Panc1 (cell line): ENCODE results near the gene KRT35.

Source experiments
- CTCF ChIP-seq: fragments of 450-650 bp; IDR thresholded peaks from 2 replicates; pipeline ENCODE4 v1.5.1; 2017; ENCODE audit warnings: mild to moderate bottlenecking
- POLR2AphosphoS5 ChIP-seq: IDR thresholded peaks from 2 replicates; pipeline ENCODE4 v1.6.1; 2012; ENCODE audit warnings: mild to moderate bottlenecking, low read depth, low read length, moderate library complexity
- REST ChIP-seq, 2 experiments: IDR thresholded peaks; 2 replicates each; pipeline ENCODE4 v1.6.1; 2011 to 2012; ENCODE audit warnings: low read depth in 2 of 2, control low read depth in 1 of 2, low read length in 1 of 2, mild to moderate bottlenecking in 1 of 2, moderate library complexity in 1 of 2; ENCODE audit not compliant: insufficient read depth in 1 of 2

GRCh38 chr17:41483531-41483930, 2.6 kb upstream of the KRT35 start:
- TF ChIP-seq CTCF (no peak), POLR2AphosphoS5 (no peak), REST (IDR thresholded peaks at IDR 0.05; ENCODE audit: insufficient read depth in 1 of 2, low read depth in 2 of 2, low read length in 1 of 2) (no peak)
